ENCODE results near the gene AK1.

- TF ChIP-seq CTCF (CRISPR knock-in tag; IDR thresholded peaks at IDR 0.05) (no peak), ZNF326 (CRISPR knock-in tag; IDR thresholded peaks at IDR 0.05; ENCODE audit: borderline replicate concordance) (no peak), ARHGAP35 (CRISPR knock-in tag; IDR thresholded peaks at IDR 0.05; ENCODE audit: borderline replicate concordance) (no peak), SIN3B (IDR thresholded peaks at IDR 0.05; ENCODE audit: low read length) (no peak), FOXP4 (CRISPR knock-in tag; IDR thresholded peaks at IDR 0.05) (no peak)
- TF ChIP-seq, protein P1, sequence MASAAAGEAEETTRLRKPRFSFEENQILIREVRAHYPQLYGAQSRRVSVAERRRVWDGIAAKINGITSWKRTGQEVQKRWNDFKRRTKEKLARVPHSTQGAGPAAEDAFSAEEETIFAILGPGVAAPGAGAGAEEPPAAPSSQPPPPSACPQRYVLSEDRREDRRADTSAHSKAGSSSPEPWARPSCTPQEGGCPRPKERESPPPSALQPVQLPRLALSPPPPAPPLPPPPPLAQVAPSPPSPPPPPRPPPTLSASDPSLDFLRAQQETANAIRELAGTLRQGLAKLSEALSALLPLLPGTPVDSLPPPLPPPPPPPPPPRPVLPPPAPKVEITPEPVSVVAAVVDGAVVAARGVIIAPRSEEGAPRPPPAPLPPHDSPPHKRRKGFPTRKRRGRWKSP (CRISPR knock-in tag; IDR thresholded peaks at IDR 0.05): no peak
Measured at GRCh38 chr9:127865645-127866464, 11.6 kb downstream of the AK1 start.

Data from HepG2 (cell line).